Smooth muscle cell (in vitro differentiated cells): ENCODE measurements around the gene TEX14. TPM values are rescaled to one million over a fixed set of nuclear protein-coding genes. Genes with fewer than 3 reads are reported as not detected.

ENCODE experiments used
- DNase-seq: peaks from one replicate; lab custom pipeline; 2025; ENCODE audit not compliant: unreplicated experiment; lab: John Stamatoyannopoulos, UW
- H2AFZ ChIP-seq: fragments of 200-600 bp; sonication (generic); 2 replicates; pipeline ENCODE4 v1.6.0; 2016; ENCODE audit warnings: antibody characterized with exemption, low read depth, mild to moderate bottlenecking
- H3F3A ChIP-seq: fragments of 200-600 bp; sonication (generic); 2 replicates; pipeline ENCODE4 v1.6.0; 2017; ENCODE audit warnings: antibody characterized with exemption, low read depth
- H3K27ac ChIP-seq: fragments of 200-600 bp; sonication (generic); 2 replicates; pipeline ENCODE4 v1.5.1; 2016; ENCODE audit warnings: low read depth, mild to moderate bottlenecking
- H3K27me3 ChIP-seq: fragments of 200-600 bp; sonication (generic); 2 replicates; pipeline ENCODE4 v1.6.1; 2016; ENCODE audit warnings: low read depth, mild to moderate bottlenecking
- H3K36me3 ChIP-seq: fragments of 200-600 bp; sonication (generic); 2 replicates; pipeline ENCODE4 v1.5.1; 2016; ENCODE audit warnings: low read depth
- H3K4me1 ChIP-seq: fragments of 200-600 bp; sonication (generic); 2 replicates; pipeline ENCODE4 v1.5.1; 2016; ENCODE audit warnings: low read depth
- H3K4me2 ChIP-seq: fragments of 200-600 bp; sonication (generic); 2 replicates; pipeline ENCODE4 v1.6.0; 2016; ENCODE audit warnings: mild to moderate bottlenecking
- H3K4me3 ChIP-seq: fragments of 200-600 bp; sonication (generic); 2 replicates; pipeline ENCODE4 v1.5.1; 2016; ENCODE audit warnings: mild to moderate bottlenecking
- H3K79me2 ChIP-seq: fragments of 200-600 bp; sonication (generic); 2 replicates; pipeline ENCODE4 v1.6.0; 2016; ENCODE audit warnings: low read depth, mild to moderate bottlenecking
- H3K9ac ChIP-seq: fragments of 200-600 bp; sonication (generic); 2 replicates; pipeline ENCODE4 v1.6.0; 2016; ENCODE audit warnings: low read depth
- H3K9me3 ChIP-seq: fragments of 200-600 bp; sonication (generic); replicated peaks from 2 replicates; pipeline ENCODE4 v1.5.1; 2016; ENCODE audit warnings: low read depth
- H4K20me1 ChIP-seq: fragments of 200-600 bp; sonication (generic); 2 replicates; pipeline ENCODE4 v1.6.0; 2016; ENCODE audit warnings: low read depth
- whole genome bisulfite sequencing: methylation state at CpG from one replicate; pipeline ENCODE4 v1.1.7; 2016; ENCODE audit warnings: low lambda C conversion rate; 5-methylcytosine and 5-hydroxymethylcytosine counted together
- polyA plus RNA-seq: library from polyadenylated mRNA; unstranded; fragments of >200 nt; fragmentation: Nextera tagmentation; extraction: Ambion mirVana; gene quantifications from 2 replicates; pipeline ENCODE4 v1.2.1, GENCODE V29; 2016
- total RNA-seq: library from RNA; depleted of rRNA; stranded (reverse); fragments of >200 nt; gene quantifications from 2 replicates; pipeline ENCODE4 v1.2.3, GENCODE V29; 2014
- TF ChIP-seq, protein P1 (sequence below): fragments of 200-600 bp; sonication (generic); IDR thresholded peaks from 2 replicates; pipeline ENCODE4 v1.5.1; 2017; ENCODE audit warnings: borderline replicate concordance, mild to moderate bottlenecking, antibody characterized with exemption; ENCODE audit not compliant: insufficient read depth, poor library complexity, severe bottlenecking

TEX14 gene
- total and polyA plus RNA-seq, 2 experiments from 2014 or later = 0.04 TPM; not detected in 1

- Histone ChIP-seq H3K27ac (no peak overlapping the region), H3K4me1 (no peaks in the 10 kb centered on the region)
- TF ChIP-seq, protein P1, sequence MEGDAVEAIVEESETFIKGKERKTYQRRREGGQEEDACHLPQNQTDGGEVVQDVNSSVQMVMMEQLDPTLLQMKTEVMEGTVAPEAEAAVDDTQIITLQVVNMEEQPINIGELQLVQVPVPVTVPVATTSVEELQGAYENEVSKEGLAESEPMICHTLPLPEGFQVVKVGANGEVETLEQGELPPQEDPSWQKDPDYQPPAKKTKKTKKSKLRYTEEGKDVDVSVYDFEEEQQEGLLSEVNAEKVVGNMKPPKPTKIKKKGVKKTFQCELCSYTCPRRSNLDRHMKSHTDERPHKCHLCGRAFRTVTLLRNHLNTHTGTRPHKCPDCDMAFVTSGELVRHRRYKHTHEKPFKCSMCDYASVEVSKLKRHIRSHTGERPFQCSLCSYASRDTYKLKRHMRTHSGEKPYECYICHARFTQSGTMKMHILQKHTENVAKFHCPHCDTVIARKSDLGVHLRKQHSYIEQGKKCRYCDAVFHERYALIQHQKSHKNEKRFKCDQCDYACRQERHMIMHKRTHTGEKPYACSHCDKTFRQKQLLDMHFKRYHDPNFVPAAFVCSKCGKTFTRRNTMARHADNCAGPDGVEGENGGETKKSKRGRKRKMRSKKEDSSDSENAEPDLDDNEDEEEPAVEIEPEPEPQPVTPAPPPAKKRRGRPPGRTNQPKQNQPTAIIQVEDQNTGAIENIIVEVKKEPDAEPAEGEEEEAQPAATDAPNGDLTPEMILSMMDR = no peak
Measured at GRCh38 chr17:58624751-58625150, 67.1 kb downstream of the TEX14 start.

DNA sequence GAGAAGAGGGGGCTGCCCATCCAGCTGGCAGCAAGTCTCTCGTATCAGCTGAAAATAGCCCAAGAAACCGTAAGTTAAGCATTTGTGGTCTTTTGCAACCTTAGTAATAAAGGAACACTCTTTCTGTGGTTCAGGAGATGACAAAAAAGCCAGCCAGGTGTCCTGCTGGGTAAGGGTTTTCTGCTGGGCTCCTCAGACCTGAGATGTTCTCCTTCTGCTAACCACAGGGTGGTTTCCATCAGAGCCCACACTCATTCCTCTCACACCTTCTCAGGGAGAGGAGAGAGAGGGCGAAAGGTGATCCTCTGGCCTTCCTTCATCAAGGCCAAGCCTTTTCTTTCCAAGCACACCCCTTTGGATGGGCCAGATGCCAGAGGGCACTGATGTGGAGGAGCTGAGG lies 70.7 kb downstream of the TEX14 start:
- H3K4me1 ChIP-seq = no peaks in the 10 kb centered on the region
- DNase-seq = no peak
- H3K27me3 ChIP-seq = no peaks in the 10 kb centered on the region
- H3K9me3 ChIP-seq = no peaks in the 10 kb centered on the region
- H3K79me2 ChIP-seq = no peaks in the 10 kb centered on the region
- H2AFZ ChIP-seq = no peak overlapping the region
- H3K4me2 ChIP-seq = no peak overlapping the region
- H3K9ac ChIP-seq = no peak overlapping the region
- no peaks in the 10 kb centered on the region for H3K36me3 ChIP-seq
- TF ChIP-seq, protein P1 = no peak
- H3F3A ChIP-seq = no peaks in the 10 kb centered on the region
- WGBS = 75% methylated on average over 3 of the region's 3 CpGs
- H3K27ac ChIP-seq = no peak overlapping the region
- no peaks in the 10 kb centered on the region for H4K20me1 ChIP-seq
- no peak overlapping the region for H3K4me3 ChIP-seq

More at GRCh38 chr17:58624751-58625150, 67.1 kb downstream of the TEX14 start:
- Histone ChIP-seq H3K36me3 (no peaks in the 10 kb centered on the region), H3F3A (no peaks in the 10 kb centered on the region), H3K9me3 (no peaks in the 10 kb centered on the region), H3K79me2 (no peaks in the 10 kb centered on the region), H3K9ac (no peak overlapping the region), H3K27me3 (no peaks in the 10 kb centered on the region), H4K20me1 (no peaks in the 10 kb centered on the region), H3K4me3 (no peak overlapping the region), H2AFZ (no peak overlapping the region), H3K4me2 (no peak overlapping the region)
- WGBS = 74% methylated on average over 1 of the region's 1 CpG
- no peak for DNase-seq

- no peaks in the 10 kb centered on the region for H3K79me2 ChIP-seq
- no peak overlapping the region for H2AFZ ChIP-seq
- no peaks in the 10 kb centered on the region for H3F3A ChIP-seq
- no peak overlapping the region for H3K4me3 ChIP-seq
- H4K20me1 ChIP-seq = no peaks in the 10 kb centered on the region
- WGBS = 82% methylated on average over 2 of the region's 2 CpGs
- TF ChIP-seq, protein P1 = no peak
- no peak overlapping the region for H3K4me2 ChIP-seq
- H3K4me1 ChIP-seq = no peaks in the 10 kb centered on the region
- no peak for DNase-seq
- no peaks in the 10 kb centered on the region for H3K27me3 ChIP-seq
- no peak overlapping the region for H3K27ac ChIP-seq
- H3K9me3 ChIP-seq = no peaks in the 10 kb centered on the region
- H3K36me3 ChIP-seq = no peaks in the 10 kb centered on the region
- no peak overlapping the region for H3K9ac ChIP-seq
Measured at GRCh38 chr17:58618336-58618735, 73.5 kb downstream of the TEX14 start.

- Histone ChIP-seq H3F3A (no peaks in the 10 kb centered on the region), H3K4me1 (no peaks in the 10 kb centered on the region), H3K4me3 (no peak overlapping the region), H3K36me3 (no peaks in the 10 kb centered on the region), H4K20me1 (no peaks in the 10 kb centered on the region), H3K27me3 (no peaks in the 10 kb centered on the region), H3K4me2 (no peak overlapping the region), H3K9me3 (no peaks in the 10 kb centered on the region), H3K27ac (no peak overlapping the region), H3K9ac (no peak overlapping the region), H2AFZ (no peak overlapping the region), H3K79me2 (no peaks in the 10 kb centered on the region)
- WGBS = 80% methylated on average over 3 of the region's 3 CpGs
- TF ChIP-seq, protein P1 = no peak
- no peak for DNase-seq
Measured at GRCh38 chr17:58617563-58617962, 74.3 kb downstream of the TEX14 start.
